Panc1 (cell line): Measurements from ENCODE around the gene TMED4. TPM values are rescaled to one million over a fixed set of nuclear protein-coding genes. Genes with fewer than 3 reads are reported as not detected.
A peak's percentile ranks its signal among the peaks of the same experiment; 100 is the strongest.

Experiments
- ATAC-seq: fragments of 200-7000 bp; cut with Tn5 transposase; 2 replicates; pipeline ENCODE4 v1.9.1; 2020; ENCODE audit warnings: mild to moderate bottlenecking, moderate library complexity
- BruUV-seq: library from RNA; stranded (reverse); fragments of 400-500 nt; replicated peaks from 2 replicates; lab custom pipeline; 2021; lab: Mats Ljungman, UMichigan
- CTCF ChIA-PET: fragments of 300-600 bp; sonication (Branson Sonifier 250); formaldehyde crosslinking; loops from one replicate; lab custom pipeline; 2022; ENCODE audit warnings: antibody characterized with exemption; lab: Charles Lee
- POLR2A ChIA-PET: fragments of 300-600 bp; sonication (Branson Sonifier 250); formaldehyde crosslinking; loops from one replicate; lab custom pipeline; 2022; ENCODE audit warnings: antibody characterized with exemption; lab: Charles Lee
- DNase-seq: peaks from one replicate; pipeline ENCODE4 v3.0.0-alpha.2; 2010; ENCODE audit warnings: low read depth, low spot score
- H3K27ac ChIP-seq: 2 replicates; pipeline ENCODE4 v1.5.1; 2011; ENCODE audit warnings: mild to moderate bottlenecking, low read length, inconsistent platforms
- H3K27me3 ChIP-seq: fragments of 200-500 bp; sonication (Bioruptor generic); 2 replicates; pipeline ENCODE4 v1.6.0; 2014; ENCODE audit warnings: low read length, inconsistent platforms; ENCODE audit not compliant: control insufficient read depth, insufficient read depth
- H3K36me3 ChIP-seq: fragments of 200-500 bp; sonication (Bioruptor generic); 2 replicates; pipeline ENCODE4 v1.5.1; 2014; ENCODE audit warnings: inconsistent platforms, mild to moderate bottlenecking, low read length, moderate library complexity; ENCODE audit not compliant: control insufficient read depth, insufficient read depth
- H3K4me1 ChIP-seq: 2 replicates; pipeline ENCODE4 v1.5.1; 2011; ENCODE audit warnings: inconsistent platforms, mild to moderate bottlenecking, low read length, moderate library complexity; ENCODE audit not compliant: control insufficient read depth, insufficient read depth
- H3K4me3 ChIP-seq, 2 experiments: 2 replicates each; pipeline ENCODE4 v1.5.1; 2011 to 2012; ENCODE audit warnings: low read depth in 2 of 2, low read length in 2 of 2, mild to moderate bottlenecking in 2 of 2, inconsistent platforms in 1 of 2, moderate library complexity in 1 of 2
- H3K9me3 ChIP-seq: fragments of 200-500 bp; sonication (Bioruptor generic); 2 replicates; pipeline ENCODE4 v1.5.1; 2014; ENCODE audit warnings: low read depth, mild to moderate bottlenecking, inconsistent platforms, low read length, moderate library complexity; ENCODE audit not compliant: control insufficient read depth, insufficient read depth
- CTCF ChIP-seq: fragments of 450-650 bp; IDR thresholded peaks from 2 replicates; pipeline ENCODE4 v1.5.1; 2017; ENCODE audit warnings: mild to moderate bottlenecking
- POLR2AphosphoS5 ChIP-seq: IDR thresholded peaks from 2 replicates; pipeline ENCODE4 v1.6.1; 2012; ENCODE audit warnings: mild to moderate bottlenecking, low read depth, low read length, moderate library complexity
- SIN3A ChIP-seq: IDR thresholded peaks from 2 replicates; pipeline ENCODE4 v1.6.1; 2012; ENCODE audit warnings: low read depth, mild to moderate bottlenecking, low read length, moderate library complexity, borderline replicate concordance; ENCODE audit not compliant: insufficient read depth
- TCF7L2 ChIP-seq: IDR thresholded peaks from 2 replicates; pipeline ENCODE4 v1.6.1; 2011; ENCODE audit warnings: mild to moderate bottlenecking, low read depth, low read length, inconsistent platforms
- in situ Hi-C: cut with HindIII; loops from 2 replicates; pipeline ENCODE4 v1.10.0; 2016; ENCODE audit warnings: low sequenced_read_pairs, low pct_unique_long_range_greater_than_20kb
- intact Hi-C: fragments of 100-400 bp; cut with micrococcal nuclease; formaldehyde crosslinking; loops from one replicate; pipeline ENCODE4 v1.10.0; 2022; ENCODE audit not compliant: unreplicated experiment
- total RNA-seq: library from RNA; stranded (reverse); gene quantifications from one replicate; pipeline ENCODE4 v1.2.1, GENCODE V29; 2021; ENCODE audit not compliant: unreplicated experiment
- TF ChIP-seq, protein P1 (sequence below), 2 experiments: IDR thresholded peaks; 2 replicates each; pipeline ENCODE4 v1.6.1; 2011 to 2012; ENCODE audit warnings: low read depth in 2 of 2, control low read depth in 1 of 2, low read length in 1 of 2, mild to moderate bottlenecking in 1 of 2, moderate library complexity in 1 of 2; ENCODE audit not compliant: insufficient read depth in 1 of 2

Gene TMED4
- total RNA-seq, 1 experiment from 2014 or later, result 123 TPM

DNA sequence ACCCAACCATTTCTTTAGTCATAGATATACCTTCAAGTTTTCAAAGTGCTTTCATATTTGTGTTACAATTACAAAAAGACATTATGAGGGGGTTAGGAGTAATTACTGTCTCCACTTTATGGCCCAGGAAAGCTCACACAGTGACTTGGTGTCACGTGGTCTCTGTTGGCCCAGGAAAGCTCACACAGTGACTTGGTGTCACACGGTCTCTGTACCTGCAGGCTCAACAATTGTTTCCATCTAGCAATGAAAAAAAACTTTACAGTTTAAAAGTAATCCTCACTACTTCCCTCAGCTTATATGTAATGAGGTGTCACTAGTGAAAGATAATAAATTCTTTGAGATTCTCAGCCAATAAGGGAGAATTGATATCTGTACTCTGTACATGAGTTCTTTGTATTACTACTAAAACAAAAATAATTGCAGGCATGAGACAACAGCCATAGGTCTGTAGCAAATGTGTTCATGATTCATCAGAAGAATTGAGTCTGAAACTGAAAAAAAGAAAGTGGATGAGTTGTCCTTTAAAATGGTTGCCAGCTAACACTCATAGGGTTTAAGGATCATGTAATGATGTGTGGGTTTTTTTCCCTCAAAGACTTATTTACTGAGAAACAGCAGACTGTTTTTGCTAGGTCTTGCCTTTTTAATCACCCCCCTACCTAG, 35.3 kb upstream of the TMED4 start:
- Histone ChIP-seq H3K9me3 (no peaks in the 10 kb centered on the region), H3K4me1 (peaks cover 57% of the 10 kb centered on the region), H3K27me3 (no peaks in the 10 kb centered on the region), H3K4me3 (no peak overlapping the region), H3K27ac (peak overlapping the region; percentile 5; the same call in 1 of the 2 replicates), H3K36me3 (no peaks in the 10 kb centered on the region)
- TF ChIP-seq, protein P1, sequence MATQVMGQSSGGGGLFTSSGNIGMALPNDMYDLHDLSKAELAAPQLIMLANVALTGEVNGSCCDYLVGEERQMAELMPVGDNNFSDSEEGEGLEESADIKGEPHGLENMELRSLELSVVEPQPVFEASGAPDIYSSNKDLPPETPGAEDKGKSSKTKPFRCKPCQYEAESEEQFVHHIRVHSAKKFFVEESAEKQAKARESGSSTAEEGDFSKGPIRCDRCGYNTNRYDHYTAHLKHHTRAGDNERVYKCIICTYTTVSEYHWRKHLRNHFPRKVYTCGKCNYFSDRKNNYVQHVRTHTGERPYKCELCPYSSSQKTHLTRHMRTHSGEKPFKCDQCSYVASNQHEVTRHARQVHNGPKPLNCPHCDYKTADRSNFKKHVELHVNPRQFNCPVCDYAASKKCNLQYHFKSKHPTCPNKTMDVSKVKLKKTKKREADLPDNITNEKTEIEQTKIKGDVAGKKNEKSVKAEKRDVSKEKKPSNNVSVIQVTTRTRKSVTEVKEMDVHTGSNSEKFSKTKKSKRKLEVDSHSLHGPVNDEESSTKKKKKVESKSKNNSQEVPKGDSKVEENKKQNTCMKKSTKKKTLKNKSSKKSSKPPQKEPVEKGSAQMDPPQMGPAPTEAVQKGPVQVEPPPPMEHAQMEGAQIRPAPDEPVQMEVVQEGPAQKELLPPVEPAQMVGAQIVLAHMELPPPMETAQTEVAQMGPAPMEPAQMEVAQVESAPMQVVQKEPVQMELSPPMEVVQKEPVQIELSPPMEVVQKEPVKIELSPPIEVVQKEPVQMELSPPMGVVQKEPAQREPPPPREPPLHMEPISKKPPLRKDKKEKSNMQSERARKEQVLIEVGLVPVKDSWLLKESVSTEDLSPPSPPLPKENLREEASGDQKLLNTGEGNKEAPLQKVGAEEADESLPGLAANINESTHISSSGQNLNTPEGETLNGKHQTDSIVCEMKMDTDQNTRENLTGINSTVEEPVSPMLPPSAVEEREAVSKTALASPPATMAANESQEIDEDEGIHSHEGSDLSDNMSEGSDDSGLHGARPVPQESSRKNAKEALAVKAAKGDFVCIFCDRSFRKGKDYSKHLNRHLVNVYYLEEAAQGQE (IDR thresholded peaks at IDR 0.05; ENCODE audit: insufficient read depth in 1 of 2, low read depth in 2 of 2, low read length in 1 of 2), result no peak
- TF ChIP-seq SIN3A (no peak), POLR2AphosphoS5 (no peak), TCF7L2 (no peak), CTCF (no peak)
- in situ Hi-C loops, result no loop called here
- ChIA-PET POLR2A (no interaction called here), CTCF (no interaction called here)
- intact Hi-C loops, result no loop called here
- no peak for ATAC-seq
- DNase-seq, result no peak
- TSS peak; percentile 20 for BruUV-seq

DNA sequence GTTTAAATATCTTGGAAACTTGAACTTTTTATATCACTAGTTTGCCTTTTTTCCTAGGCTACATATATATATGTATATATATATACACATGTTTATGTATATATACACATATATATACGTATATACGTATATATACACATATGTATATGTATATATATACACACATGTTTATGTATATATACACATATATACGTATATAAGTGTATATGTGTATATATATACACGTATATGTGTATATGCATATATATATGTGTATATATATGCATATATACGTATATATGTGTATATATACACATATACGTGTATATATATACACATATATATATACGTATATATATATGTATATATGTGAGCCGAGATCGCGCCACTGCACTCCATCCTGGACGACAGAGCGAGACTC, 34.5 kb upstream of the TMED4 start:
- H3K27ac ChIP-seq, result no peak overlapping the region
- DNase-seq (no peak), ATAC-seq (no peak)
- H3K9me3 ChIP-seq, result no peaks in the 10 kb centered on the region
- intact Hi-C loops, result no loop called here
- H3K4me1 ChIP-seq, result peaks cover 49% of the 10 kb centered on the region
- H3K4me3 ChIP-seq, result no peak overlapping the region
- TF ChIP-seq SIN3A, result no peak
- no peak for TF ChIP-seq CTCF
- no peak for TF ChIP-seq POLR2AphosphoS5
- no peak for TF ChIP-seq TCF7L2
- TF ChIP-seq, protein P1 (IDR thresholded peaks at IDR 0.05; ENCODE audit: insufficient read depth in 1 of 2, low read depth in 2 of 2, low read length in 1 of 2), result no peak
- BruUV-seq, result no TSS peak
- ChIA-PET CTCF (no interaction called here), POLR2A (interaction anchor here (0.6 kb wide), 1 partner anchor 11 kb away, joined by 3 read pairs; no protein-coding TSS in a partner anchor)
- in situ Hi-C loops, result no loop called here
- H3K27me3 ChIP-seq, result no peaks in the 10 kb centered on the region
- H3K36me3 ChIP-seq, result no peaks in the 10 kb centered on the region
